GM20431 (cell line): ENCODE measurements around the gene TAL1.
"Not testable (repeated sequence)": the region's sequence is repeated elsewhere in the genome, so short reads cannot be mapped to it uniquely, and the experiment has no call there.

Experiments
- in situ Hi-C: fragments of 300-500 bp; cut with MseI, MboI; formaldehyde crosslinking; loops from one replicate; pipeline ENCODE4 v1.15.0; 2020; ENCODE audit warnings: low sequenced_read_pairs; ENCODE audit not compliant: unreplicated experiment

TAL1 gene

GRCh38 chr1:47213230-47213963, 18.6 kb downstream of the TAL1 start:
- in situ Hi-C loops = no loop called here

DNA sequence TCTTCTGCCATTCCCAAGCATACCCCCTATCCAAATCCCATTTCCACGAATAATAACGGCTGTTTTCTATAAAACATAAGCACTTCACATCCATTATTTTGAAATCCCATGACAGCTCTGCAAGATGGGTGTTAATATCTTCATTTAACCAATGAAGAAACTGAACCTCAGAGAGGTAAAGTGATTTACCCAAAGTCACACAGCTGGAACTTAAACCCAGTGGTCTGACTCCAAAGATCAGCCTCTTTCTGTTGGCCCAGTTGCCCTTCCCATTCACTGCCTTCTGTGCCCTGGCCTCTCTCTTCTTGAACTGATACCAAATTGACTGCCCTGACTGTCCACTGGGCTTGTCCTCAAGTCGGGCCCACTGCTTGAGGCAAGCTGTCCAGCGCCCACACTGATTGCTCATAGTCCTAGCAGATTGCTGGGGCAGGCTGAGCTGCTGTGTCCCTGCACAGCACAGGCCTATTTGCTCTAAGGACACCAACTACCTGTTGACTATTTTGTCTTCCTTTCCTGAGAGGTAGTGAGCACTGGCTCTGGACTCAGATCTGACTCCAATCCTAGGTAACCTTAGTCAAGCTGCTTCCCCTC, 19.3 kb downstream of the TAL1 start:
- in situ Hi-C loops = no loop called here

DNA sequence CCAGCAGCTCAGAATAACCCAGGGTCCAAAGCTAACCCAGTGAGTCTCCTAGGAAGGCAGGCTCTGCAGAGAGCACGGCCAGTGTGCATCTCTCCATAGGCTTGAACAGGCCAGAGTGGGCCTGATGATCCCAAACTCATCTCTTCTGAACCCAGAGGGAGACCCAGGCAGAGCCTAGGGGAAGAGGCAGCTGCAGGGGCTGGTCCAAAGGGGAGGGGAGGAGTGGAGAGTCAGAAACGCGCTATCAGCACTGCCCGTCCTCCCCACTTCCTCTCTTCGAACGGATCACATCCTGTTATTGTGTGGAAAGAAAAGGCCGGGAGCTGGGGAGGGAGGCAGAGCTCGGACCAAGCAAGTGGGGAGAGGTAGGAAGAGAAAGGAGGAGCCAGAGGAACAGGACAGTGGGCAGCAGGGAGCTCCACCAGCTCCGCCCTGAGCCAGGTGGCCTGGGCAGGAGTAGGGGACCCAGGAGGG, 20.2 kb downstream of the TAL1 start:
- in situ Hi-C loops = no loop called here

GRCh38 chr1:47210666-47211065, 21.4 kb downstream of the TAL1 start:
- in situ Hi-C loops = no loop called here

GRCh38 chr1:47209725-47210325, 22.2 kb downstream of the TAL1 start:
- in situ Hi-C loops = no loop called here

DNA sequence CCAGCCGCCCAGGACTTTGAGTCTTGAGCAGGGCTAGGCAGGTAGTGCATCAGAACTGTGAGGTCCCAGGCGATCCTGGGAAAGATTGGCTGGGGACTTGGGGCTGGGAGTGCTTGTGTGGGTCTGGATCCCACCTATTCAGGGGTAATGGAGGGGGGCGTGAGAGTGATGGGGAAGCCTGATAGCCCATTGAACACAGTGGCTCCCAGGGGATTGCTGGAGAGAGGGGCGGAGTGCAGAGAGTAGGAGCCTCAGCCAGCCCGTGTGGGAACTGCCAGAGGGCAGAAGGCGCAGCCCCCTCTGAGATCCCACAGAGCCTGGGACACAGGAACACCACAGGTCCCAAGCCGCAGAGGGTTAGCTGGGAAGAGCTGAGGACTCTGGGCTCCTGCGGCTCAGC, 22.9 kb downstream of the TAL1 start:
- in situ Hi-C loops = no loop called here

- in situ Hi-C loops = no loop called here
Measured at GRCh38 chr1:47208374-47208850, 23.6 kb downstream of the TAL1 start.

- in situ Hi-C loops = no loop called here
Measured at GRCh38 chr1:47207803-47208373, 24.1 kb downstream of the TAL1 start.

GRCh38 chr1:47205918-47206317, 26.1 kb downstream of the TAL1 start:
- in situ Hi-C loops = no loop called here

- in situ Hi-C loops = not testable (repeated sequence)
Measured at GRCh38 chr1:47203504-47203903, 28.5 kb downstream of the TAL1 start.

DNA sequence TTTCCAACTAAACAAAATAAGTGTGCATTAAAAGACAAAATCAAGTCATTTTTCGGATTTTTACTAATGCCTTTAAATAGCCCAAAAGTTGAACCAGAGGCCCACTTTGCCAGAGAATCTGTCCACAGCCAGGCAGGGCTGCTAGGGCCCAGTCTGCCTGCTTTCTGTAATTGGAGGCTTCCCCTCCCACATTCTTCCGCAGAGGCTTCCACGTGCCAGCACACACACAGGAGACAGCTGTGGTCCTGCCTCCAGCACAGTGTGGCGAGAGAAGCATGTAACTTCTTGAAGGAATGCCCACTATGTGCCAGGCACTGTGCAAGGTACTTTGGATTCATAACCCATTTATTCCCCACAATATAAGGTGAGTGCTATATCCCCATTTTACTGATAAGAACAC, 30.8 kb downstream of the TAL1 start:
- in situ Hi-C loops = no loop called here

DNA sequence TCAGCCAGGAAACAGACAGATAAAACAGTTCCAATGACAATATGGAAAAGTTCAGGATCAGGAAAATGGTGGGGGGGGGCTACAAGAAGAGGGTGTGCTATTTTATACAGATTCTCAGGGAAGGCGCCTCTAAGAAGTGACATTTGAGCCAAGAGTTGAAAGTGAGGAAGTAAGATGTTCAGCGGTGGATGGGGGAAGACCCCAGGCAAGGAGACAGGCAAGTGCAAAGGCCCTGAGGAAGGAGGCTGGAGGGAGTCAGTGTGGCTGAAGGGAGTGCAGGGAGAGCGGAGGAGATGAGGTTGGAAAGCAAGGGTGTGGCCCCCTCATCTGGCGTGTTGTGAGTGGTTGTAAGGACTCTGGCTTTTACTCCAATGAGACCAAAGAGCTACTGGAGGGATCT, 33.8 kb downstream of the TAL1 start:
- in situ Hi-C loops = loop anchor here (25.0 kb wide), 1 partner anchor 514 kb away; no protein-coding TSS in a partner anchor

- in situ Hi-C loops = loop anchor here (25.0 kb wide), 1 partner anchor 516 kb away; no protein-coding TSS in a partner anchor
Measured at GRCh38 chr1:47196622-47197021, 35.4 kb downstream of the TAL1 start.

- in situ Hi-C loops = loop anchor here (25.0 kb wide), 1 partner anchor 516 kb away; no protein-coding TSS in a partner anchor
Measured at GRCh38 chr1:47195981-47196380, 36.0 kb downstream of the TAL1 start.

DNA sequence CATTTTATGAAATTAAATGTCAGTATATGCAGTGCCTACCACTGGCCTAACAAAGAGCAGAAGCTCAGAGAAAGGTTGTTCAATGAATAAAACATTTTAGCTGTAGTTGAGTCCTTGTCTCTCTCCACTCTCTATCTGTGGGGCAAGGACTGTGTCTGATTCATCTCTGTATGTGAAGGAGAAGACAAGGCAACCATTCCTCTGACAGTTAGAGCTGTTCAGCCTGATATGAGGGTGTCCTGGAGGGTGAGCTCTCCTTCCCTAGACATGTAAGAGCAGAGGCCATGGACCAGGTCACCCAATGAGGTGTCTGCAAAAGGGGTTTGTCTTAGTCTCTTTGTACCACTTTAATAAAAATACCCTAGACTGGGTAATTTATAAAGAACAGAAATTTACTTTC, 37.7 kb downstream of the TAL1 start:
- in situ Hi-C loops = loop anchor here (25.0 kb wide), 1 partner anchor 518 kb away; no protein-coding TSS in a partner anchor

DNA sequence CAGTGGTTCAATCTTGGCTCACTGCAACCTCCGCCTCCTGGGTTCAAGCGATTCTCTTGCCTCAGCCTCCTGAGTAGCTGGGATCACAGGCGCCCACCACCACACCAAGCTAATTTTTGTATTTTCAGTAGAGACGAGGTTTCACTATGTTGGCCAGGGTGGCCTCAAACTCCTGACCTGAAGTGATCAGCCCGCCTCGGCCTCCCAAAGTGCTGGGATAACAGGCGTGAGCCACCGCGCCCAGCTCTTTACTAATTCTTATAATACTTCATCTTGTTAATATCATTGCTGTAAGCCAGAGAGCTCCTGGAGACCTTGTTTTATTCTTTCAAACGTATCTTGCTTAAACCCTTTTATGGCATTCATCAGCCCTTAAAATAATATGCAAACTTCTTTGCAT, 38.5 kb downstream of the TAL1 start:
- in situ Hi-C loops = loop anchor here (25.0 kb wide), 1 partner anchor 519 kb away; no protein-coding TSS in a partner anchor

DNA sequence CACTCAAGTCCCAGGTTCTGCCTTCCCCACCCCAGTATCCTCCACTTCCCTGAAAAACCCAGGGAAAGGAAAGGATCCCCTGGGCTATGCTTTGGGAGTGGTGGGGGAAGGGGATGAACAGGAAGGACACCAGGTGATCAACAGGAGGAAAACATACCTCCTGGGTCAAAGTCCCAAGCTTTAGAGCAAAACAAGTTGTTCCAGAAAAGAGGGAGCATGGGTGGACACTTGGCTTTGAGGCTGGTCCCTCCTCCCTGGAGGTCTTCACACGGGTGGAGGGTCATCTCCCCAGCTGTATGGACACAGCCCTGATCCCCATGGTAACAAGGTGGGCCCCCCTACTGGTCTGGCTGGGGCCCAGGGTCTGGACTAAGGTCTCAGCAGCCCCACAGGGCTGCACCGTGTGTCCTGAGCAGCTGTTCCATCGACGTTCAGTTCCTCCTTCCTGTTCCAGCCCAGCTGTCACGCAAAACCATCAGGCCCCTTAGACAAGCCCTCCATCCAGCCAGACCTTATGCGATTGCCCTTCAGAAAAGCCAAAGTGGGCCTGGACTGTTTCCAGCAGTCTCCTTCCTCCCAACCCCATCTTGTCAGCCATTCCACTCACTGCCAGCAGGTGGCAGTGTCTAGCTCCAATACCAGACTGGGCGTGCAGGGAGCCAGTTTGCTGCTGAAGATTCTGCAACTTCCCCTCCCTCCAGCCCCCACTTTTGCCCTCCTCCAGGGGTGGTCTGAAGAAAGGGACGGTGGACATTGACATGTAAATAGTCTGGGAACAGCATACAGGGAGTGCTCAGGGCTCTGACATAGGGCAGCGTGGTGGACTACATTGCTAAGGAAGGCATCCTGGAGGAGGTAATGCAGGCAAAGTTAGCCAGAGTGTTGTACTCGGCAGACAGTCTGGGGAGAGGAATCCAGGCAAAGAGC, 39.3 kb downstream of the TAL1 start:
- in situ Hi-C loops = loop anchor here (25.0 kb wide), 1 partner anchor 520 kb away; no protein-coding TSS in a partner anchor

DNA sequence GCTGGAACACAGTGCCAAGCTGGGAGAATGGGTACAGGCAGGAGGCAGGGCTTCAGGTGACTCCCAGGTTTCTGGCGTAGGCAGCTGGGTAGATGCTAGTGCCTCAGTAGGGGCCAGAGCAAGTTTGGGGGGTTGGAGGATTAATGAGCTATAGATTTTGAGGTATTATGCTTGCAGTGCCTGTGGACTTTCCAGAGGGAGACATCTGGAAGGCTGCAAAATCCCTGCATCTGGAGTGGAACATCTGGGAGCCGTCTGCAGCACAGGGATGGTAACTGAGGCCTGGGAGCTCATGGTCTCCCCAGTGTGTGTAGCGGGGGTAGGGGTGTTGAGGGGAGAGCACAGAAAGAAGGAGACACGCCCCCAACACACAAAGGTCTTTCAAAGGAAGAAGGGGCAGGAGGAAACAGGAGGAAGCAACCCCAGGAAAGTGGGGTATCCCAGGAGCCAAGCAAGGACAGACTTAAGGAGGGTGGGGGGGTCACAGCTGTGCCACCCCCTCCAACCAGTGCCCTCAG, 40.0 kb downstream of the TAL1 start:
- in situ Hi-C loops = loop anchor here (25.0 kb wide), 1 partner anchor 520 kb away; no protein-coding TSS in a partner anchor

- in situ Hi-C loops = loop anchor here (25.0 kb wide), 1 partner anchor 521 kb away; no protein-coding TSS in a partner anchor
Measured at GRCh38 chr1:47190857-47191256, 41.2 kb downstream of the TAL1 start.
